GM12892 (cell line): Measurements from ENCODE around the gene PIK3C2G.

ENCODE experiments used
- POLR2A ChIP-seq: IDR thresholded peaks from 2 replicates; pipeline ENCODE4 v1.6.1; 2011; ENCODE audit warnings: low read depth, low read length, control low read depth
- TAF1 ChIP-seq: IDR thresholded peaks from 2 replicates; pipeline ENCODE4 v1.6.1; 2011; ENCODE audit warnings: low read depth, mild to moderate bottlenecking, control low read depth, low read length, borderline replicate concordance

DNA sequence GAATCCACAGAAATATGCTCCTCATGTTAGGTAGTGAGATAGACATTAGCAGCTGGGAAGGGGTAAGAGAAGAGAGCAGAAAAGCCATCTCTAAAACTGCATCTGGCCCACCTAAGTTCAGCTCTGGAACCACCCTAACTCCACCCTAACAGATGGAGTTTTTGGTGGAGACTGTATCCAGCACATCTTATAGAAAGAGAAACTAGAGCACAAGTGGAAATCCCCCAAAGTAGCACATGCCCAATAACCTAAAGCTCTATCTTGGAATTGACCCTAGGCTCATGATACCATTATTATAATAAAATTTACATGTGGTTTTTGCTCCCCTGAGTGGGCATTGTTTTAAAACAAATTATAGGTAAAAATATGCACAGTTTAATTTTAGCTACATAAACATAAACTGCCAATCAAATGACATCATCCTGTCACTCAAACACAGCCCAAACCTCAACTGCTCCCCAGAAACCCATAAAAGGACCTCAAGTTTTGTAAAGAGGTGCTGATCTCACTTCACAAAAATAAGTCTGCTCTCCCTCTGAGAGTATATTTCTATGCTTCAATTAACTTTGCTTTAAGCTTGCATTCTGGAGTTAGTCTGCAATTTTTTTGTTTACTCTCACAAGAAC is 206.4 kb downstream of the PIK3C2G start:
- TF ChIP-seq POLR2A (no peak), TAF1 (no peak)
